C1 segment of cervical spinal cord (tissue), 14 donors: Measurements from ENCODE around the gene ARHGAP6.
"Not testable (repeated sequence)": the region's sequence is repeated elsewhere in the genome, so short reads cannot be mapped to it uniquely, and the experiment has no call there.

ENCODE experiments used
- DNase-seq, 14 donors: peaks; one replicate each; lab custom pipeline; 2025; lab: John Stamatoyannopoulos, UW

The ARHGAP6 gene

GRCh38 chrX:11648705-11649519, 16.8 kb downstream of the ARHGAP6 start:
- no peak for DNase-seq

GRCh38 chrX:11647138-11647537, 18.6 kb downstream of the ARHGAP6 start:
- DNase-seq: no peak

GRCh38 chrX:11641349-11642065, 24.2 kb downstream of the ARHGAP6 start:
- DNase-seq: no peak

GRCh38 chrX:11640089-11640488, 25.6 kb downstream of the ARHGAP6 start:
- no peak for DNase-seq

GRCh38 chrX:11632732-11633131, 33.0 kb downstream of the ARHGAP6 start:
- no peak for DNase-seq

GRCh38 chrX:11629593-11630211, 36.0 kb downstream of the ARHGAP6 start:
- DNase-seq: no peak

DNA sequence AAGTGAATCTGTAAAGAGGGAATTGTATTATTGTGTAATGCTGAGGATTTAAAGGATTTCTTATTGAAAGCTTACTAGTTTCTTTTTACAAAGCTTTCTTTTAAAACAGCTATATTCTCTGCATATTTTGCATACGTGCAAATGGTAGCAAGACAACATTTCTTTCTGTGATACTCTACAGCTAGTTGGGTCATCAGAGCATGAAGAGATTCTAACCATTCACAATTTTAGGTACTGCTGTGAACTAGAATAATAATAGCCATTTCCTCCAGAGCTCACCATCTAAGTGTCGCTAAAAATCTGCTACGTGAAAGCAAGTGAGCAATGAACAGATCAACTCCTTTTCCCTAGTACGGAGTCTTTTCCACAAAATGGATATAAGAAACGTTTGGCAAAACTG, 37.3 kb downstream of the ARHGAP6 start:
- DNase-seq: no peak

DNA sequence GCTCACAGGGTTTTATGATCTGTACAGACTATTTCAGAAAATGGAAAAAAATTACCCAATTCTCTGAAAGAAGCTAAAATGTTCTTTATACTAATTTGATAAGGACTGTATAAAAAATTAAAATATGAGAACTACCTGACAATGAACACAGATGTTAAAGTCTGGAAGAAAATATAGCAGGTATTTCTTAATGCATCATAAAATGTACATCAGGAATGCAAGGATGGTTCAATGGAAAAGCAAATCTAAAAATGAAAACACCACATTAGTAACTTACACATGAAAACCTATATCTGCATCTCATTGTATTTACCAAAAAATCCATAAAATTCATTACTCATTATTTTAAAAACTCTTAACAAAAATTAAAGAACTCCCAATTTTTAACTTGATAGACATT, 39.4 kb downstream of the ARHGAP6 start:
- no peak for DNase-seq

DNA sequence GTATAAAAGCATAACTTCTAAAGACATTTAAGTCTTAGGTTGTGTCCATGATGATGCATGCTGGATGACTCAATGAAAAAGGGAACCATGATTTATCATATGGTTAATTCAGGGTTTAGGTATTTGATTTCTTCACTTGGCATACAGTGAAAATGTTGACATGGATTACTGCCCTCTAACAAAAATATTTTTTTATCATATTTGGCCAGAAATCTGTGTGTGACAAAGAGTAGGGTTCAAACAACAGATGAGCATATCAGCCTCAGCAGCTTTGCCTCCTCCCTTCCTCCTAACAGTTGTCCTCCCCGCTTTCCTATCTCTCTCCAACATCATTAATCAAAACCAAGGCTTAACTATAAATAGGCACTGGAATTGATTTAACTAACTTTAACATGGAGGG, 46.3 kb downstream of the ARHGAP6 start:
- DNase-seq: no peak

- DNase-seq: not testable (repeated sequence)
Measured at GRCh38 chrX:11614253-11614652, 51.5 kb downstream of the ARHGAP6 start.

GRCh38 chrX:11611965-11612364, 53.8 kb downstream of the ARHGAP6 start:
- DNase-seq: no peak

GRCh38 chrX:11611161-11611560, 54.6 kb downstream of the ARHGAP6 start:
- DNase-seq: no peak

DNA sequence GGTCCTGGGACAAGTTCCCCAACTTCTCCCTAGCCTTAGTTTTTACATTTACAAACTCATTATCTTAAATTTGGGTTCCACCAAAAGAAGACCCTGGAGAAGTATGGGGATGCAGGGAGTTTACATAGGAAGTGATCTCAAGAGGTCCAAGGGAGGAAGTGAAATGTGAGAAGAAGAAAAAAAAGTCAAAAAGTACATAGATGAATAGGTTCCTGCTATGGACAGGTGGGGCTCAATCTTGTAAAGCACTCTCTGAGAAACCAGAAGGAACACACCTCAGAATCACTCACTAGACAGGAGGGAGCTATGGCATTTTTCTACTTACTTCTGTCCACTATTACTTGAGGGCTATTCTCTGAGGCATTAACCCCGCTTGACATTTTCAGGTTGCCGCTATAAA, 56.6 kb downstream of the ARHGAP6 start:
- no peak for DNase-seq

DNA sequence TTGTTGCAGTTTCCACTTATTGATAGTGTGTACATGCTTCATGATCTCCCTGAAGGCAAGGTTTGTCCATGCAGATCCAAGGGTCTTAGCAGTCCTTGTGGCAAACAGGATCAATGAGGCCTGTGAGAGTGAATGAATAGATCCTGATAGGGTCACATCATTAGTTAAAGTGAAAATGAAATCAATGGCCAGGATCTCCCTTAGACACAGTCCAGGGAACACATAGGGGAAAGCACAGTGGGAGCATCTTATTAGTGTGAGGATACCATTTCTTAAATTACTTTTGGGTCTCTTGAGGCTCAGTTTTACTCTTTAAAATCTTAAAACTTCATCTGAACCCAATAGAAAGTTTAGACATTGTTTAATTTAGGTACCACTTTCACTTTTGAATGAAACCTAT, 59.3 kb downstream of the ARHGAP6 start:
- no peak for DNase-seq

DNA sequence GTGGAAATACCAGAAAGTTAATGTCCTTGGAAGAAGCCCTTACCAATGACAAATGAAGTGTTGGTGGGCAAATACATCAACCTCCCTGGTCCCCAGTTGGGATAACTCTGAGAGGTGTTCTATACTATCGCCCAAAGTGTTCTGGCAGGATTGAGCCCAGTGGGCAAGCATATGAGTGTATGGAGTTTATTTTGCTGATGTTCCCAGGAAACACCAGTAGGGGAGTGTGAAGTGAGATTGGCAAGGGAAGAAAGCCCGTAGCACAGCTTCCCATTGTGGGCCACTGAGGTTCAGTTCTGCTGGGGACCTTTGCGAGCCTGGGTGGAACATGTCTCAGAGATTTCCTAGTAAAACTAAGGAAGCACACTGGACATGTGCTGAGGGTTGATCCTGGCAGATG, 65.1 kb downstream of the ARHGAP6 start:
- DNase-seq: no peak

DNA sequence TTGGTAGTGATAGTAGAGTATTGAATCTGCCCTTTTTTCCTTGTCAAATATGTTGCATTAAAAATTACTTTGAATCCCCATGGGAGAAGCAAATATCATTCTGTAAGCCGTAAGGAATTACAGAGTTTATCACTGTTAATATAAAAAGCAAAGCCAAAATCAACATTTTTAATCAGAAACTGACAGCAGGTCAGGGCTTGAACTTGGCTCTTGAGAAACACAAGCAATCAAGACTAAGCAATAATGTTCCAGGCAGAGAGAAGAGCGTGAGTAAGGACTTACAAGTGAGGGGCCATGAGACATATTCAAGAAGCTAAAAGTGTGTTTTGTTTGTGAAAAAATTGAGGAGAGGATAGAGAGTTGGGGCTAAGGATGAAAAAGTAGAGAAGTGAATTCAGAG, 68.2 kb downstream of the ARHGAP6 start:
- DNase-seq: no peak

- DNase-seq: no peak
Measured at GRCh38 chrX:11591723-11592346, 73.9 kb downstream of the ARHGAP6 start.

DNA sequence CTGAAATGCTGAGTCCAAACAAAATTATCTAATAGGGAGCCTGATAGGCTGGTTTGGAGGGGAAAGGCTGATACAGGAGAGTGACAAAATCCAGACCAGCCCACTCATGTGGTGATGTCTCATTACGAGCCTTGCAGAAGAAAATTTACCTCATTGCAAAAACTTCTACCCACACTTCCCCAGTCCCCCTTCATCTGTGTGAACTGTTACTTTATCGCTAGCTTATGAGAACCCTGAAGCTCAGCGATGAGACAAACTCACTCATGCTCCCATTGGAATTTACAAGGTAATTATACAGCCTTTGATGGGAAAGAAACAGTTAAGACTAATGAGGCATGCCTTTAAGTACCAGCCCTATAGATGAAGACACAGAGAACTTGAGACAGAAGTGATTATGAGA, 76.1 kb downstream of the ARHGAP6 start:
- no peak for DNase-seq

GRCh38 chrX:11588097-11588496, 77.6 kb downstream of the ARHGAP6 start:
- DNase-seq: no peak

DNA sequence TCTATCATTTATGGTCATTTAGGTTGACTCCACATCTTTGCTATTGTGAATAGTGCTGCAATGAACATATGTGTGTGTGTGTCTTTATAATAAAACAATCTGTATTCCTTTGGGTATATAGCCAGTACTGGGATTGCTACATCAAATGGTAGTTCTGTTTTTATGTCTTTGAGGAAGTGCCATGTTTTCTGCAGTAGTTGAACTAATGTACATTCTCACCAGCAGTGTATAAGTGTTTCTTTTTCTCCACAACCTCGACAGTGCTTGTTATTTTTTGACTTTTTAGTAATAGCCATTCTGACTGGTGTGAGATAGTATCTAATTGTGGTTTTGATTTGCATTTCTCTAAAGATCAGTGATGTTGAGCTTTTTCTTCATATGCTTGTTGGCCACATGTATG, 80.5 kb downstream of the ARHGAP6 start:
- no peak for DNase-seq

GRCh38 chrX:11580789-11581188, 84.9 kb downstream of the ARHGAP6 start:
- DNase-seq: no peak
